RPMI7951 (cell line): ENCODE data around the gene LRRC4C. TPM values are rescaled to one million over a fixed set of nuclear protein-coding genes. Genes with fewer than 3 reads are reported as not detected.

Experiments
- DNase-seq: peaks from one replicate; pipeline ENCODE4 v3.0.0-alpha.2; 2012; ENCODE audit warnings: low read depth
- total RNA-seq: library from RNA; depleted of rRNA; stranded (reverse); fragments of >200 nt; shearing (Covaris generic); gene quantifications from 2 replicates; pipeline ENCODE4 v1.2.3, GENCODE V29; 2014

Gene LRRC4C
- total RNA-seq, 1 experiment from 2014 or later = not detected

DNA sequence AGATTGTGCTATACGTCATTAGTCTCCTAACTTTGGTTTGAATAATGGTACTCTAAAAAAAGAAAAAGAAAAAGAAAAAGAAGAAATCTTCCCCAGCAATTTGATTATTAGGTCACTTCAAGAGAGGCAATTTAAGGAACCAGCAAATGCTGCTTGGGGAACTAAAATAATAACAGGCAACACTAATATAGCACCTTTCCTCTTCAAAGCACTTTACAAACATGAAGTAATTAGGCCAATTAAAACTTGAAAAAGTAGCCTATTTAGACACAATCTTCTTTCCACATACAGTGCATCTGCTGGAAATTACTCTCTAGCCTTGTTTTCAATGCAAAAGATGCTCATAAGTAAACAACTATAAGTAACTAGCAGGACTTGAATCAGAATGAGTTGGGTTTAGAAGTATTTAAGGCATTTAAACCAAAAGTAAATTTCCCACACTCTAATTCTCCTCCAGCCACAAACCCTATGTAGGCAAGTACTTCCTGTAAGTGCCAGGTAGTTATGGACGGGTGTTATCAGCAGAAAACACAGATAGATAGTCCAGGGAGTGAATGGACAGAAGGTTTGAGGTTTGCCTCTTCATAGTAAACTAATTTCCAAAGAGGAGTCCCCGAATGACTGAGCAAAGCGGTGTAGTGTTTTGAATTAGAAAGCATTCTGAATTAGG lies 44.5 kb downstream of the LRRC4C start:
- DNase-seq = no peak

DNA sequence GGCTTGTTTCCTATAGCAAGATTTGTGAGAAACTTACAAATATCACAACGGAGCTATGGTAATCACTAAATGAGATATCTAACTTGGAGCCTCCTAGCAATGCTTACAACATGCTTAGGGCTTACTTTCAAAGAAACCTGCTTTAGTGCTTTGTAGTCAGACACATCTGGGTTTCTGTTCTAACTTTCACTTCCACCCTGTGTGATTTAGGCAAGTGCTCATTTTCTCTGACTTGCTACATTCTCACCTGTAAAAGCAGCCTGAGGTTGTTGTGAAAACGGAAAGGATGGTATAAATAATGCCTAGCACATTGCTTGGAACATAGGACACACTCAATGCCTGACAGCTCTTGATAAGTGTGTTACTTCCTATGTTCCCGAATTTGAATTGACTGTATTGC lies 45.6 kb downstream of the LRRC4C start:
- DNase-seq = no peak

DNA sequence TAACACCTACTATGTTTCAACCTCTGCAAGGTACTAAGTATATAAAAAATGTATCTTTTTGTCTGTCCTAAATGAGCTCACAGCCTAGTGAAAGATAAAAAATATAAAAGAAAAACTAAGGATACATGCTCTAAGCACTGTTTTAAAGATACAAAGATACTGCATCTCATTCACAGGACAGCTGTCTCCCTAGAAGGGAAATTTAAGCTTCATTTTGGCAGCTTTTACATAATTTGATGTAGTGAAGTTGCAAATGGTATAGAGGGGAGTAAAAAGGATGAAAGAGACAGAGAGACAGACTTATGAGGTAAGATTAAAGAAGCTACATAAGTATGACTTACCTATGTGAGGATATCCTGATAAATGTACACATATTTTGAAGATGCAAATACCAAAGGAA lies 53.6 kb downstream of the LRRC4C start:
- DNase-seq = no peak

DNA sequence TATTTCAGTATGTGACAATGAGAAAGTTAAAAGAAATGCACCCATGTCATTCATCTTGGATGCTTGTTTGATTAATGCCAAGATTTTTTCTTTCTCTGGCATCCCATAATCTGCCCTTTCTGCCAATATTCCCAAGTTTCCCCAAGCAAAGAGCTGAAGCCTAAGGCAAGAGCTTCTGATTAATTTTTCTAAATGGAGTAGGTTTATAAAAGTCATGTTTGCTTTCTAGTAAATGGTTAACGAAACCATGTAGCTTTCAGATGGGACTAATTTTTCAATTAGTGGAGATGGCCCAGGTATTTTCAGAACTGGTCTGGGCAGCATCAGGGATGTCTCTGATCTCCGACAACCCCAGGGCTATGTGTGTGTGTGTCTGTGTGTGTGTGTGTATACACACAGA lies 55.3 kb downstream of the LRRC4C start:
- no peak for DNase-seq

DNA sequence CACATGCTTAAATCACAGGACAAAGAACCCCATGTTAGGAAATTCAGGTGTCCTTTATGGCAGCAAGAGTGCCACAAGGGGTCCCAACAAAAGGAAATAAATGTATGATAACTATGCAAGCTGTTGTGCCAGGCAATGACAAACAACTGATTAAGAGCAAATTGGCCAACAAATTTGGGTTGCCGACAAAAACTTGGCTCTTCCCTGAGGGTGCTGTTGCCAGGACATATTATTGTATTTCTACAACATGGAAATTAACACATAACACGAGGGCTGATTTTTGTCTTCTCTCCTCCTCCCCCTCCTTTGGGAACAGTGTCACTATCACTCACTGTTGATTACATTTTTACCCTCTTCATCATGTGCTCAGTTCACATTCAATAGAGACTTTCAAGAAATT lies 56.0 kb downstream of the LRRC4C start:
- DNase-seq = no peak

DNA sequence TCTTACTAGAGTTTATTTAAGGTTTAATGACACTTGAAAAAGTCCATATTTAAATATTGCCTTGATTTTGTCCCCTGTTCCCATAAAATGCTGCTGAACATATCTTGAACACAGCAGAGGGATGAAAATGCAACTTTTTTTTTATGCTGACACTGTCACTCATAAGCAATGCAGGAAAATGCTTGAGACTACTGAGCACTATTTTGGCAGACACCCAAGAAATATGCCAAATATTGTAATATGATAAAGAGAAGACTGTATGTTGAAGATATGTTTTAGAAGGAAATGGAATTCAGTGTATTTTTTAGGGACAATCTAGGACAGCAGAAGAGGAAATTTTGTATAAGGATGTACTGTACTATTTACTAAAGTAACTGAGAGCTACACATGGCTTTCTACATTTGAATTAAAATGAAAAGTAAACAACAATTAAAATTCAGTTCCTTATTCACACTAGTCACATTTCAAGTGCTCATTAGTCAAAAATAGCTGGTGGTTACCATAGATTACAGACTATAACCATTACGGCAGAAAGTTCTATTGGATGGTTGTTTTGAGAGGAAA lies 58.6 kb downstream of the LRRC4C start:
- no peak for DNase-seq

DNA sequence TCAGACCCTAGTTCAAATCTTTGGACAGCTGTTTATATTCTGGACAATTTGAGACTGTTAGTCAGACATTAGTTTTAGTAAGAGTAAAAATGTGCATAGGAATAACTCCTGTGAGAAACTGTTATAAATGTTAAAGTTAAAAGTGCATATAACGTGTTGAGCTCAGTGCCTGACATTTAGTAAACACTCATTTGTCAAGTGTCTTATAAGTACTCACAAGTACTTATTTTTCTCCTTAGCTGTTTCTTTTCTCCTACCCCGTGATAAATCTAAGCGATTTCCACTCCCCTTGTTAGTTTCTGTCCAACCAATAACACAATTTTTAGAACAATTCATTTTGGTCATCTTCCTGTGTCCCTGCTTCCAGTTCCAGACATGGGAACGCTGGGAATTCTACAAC lies 59.3 kb downstream of the LRRC4C start:
- DNase-seq = no peak

DNA sequence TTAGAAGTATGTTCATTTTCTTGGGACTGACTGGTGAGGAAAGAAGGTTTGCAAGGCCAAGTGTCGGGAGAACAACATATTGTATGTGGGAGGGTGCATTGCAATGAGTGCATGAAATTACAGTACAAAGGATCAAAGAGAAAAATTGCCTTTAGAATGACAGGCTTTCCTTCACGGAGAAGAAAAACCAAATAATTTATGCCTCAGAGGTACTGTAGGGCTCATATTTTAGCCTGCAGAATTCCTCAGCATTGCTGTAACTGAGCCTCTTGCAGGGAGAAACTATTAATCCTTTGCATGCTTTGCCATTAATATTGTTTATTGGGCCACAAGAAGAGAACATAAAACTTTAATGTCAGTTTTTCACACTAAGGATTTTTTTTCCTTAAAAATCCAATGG lies 60.1 kb downstream of the LRRC4C start:
- DNase-seq = no peak

DNA sequence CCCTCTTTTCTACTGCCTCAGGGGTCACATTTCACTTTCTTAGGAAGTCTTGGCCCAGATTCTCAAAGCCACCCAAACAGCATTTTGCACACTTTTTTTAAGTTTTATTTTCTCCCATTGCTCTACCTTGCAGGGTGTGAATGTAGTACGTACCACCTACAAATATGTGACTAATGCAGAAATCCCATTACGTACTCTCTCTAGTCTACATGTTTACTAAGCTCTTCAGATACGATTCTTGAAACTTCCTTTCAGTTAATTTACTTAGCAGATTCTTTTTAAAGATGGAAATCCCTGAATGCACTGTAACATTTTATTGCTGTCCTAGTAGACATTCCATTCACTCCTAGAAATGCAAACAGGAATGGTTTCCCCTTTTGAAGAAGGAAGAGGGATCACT lies 61.3 kb downstream of the LRRC4C start:
- DNase-seq = no peak

DNA sequence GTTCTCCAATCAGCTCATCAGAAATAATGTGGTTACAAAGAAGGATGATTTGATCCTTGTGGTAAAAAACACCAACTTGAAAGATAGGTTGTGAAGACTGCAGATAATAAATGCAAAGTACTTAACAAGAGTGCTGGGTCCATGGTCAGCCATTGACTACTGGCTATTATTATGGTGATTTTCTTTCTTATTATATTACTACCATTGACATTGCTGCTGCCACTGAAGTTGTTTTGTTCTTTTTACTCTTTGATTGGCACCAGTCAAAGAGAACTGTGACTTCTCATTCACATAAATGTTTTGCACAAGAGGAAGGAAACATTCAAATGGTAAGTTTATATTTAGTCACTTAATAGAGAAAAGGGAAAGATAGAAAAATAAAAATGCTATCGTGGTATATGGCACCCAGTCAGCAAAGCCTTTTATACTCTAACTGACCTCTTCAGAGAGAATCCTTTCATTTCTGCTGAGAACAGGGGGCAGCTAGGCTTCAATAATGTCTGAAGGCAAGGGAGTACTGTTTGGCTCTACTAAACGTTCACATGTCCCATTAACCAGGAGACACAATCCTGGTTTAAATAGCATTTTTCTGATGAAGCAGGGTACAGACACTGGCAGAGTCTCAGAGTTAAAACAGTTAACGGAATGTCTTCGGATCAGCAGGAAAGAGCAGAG lies 64.8 kb downstream of the LRRC4C start:
- no peak for DNase-seq

DNA sequence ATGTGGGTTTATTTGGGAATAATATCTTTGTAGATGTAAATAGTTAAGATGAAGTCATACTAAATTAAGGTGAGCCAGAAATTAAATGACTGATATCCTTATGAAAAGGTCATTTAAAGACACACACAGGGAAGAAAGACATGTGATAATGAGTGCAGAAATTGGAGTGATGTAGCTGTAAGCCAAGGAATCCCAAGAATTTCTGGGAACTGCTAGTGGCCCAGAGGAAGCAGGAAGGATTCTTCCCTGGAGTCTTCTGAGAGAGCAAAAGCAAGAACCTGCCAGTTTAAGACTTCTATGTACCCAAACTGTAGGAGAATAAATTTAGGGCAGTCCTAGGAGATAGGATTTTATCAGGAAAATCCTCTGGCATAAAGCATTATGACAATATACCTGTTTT lies 66.9 kb downstream of the LRRC4C start:
- DNase-seq = no peak

DNA sequence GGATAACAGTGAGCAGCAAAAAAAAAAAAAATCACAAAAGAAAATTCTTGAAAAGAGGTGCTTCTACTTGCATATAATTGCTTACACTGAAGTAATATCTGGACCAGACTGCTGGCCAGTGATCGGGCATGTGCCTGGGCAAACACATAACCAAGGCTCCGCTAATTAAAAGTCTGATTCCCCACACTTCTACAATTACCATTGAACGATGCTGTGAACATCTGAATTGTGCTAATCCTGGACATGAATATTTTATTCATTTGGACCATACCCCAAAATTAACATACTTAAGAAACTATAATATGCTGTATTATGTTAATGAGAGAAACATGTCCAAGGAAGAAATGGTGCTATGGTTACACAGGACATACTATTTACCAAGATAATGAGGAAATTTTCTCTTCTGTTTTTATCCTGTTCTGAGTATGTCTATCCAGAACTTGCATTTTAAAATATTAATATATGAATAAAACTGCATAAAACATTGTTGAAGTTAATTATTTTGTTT lies 69.8 kb downstream of the LRRC4C start:
- no peak for DNase-seq

DNA sequence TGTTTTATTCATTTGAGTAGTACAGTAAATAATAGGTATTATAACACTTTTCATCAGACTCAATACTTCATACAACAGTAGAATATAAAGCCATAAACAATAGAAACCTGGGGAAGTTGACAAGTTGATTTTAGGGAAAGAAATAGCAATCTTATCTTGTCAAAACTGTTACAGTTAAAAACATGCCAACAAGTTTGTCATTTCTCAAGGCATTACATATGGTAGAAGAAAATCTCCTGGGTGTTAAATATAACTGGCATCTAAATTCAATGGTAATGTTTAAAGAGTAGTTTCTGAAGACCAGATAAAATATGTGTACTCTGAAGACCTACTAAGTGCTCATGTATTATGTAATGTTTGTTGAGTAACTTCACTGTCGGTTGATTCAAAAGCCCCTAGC lies 75.1 kb downstream of the LRRC4C start:
- no peak for DNase-seq

DNA sequence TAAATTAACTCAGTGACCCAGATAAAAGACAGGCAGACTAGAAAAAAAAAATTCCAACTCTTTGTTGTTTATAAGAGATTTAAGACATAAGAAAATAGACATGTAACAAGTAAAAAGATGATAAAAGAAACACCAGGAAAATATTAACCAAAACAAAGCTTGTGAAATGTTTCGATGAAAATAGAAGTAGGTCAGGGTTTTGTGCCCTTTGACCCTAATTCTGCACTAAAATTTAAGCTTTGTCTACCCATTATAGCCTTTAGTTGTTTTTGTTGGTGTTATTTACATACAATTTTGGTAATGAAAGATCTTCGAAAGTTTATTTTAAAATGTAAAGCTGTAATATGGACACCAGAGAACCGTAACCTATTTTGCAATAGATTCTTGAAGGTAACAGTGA lies 75.7 kb downstream of the LRRC4C start:
- no peak for DNase-seq

DNA sequence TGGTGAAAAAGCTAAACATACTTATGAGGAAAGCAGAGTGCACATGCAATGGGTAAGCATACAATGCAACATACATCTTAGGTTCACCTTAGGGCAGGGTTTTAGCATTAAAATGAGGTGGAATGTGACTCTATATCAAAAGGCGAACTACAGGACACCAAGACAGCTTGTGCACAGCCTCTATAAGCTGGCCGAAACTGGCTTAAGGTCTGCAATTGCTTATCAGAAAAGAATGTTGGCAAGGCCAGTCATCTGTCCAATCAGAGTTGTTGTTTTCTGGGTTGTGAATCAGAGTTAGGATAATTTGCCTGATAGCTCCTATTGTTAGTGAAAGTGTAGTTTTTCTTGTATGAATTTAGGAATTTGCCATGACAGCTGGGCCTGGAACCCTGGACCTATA lies 76.5 kb downstream of the LRRC4C start:
- no peak for DNase-seq

DNA sequence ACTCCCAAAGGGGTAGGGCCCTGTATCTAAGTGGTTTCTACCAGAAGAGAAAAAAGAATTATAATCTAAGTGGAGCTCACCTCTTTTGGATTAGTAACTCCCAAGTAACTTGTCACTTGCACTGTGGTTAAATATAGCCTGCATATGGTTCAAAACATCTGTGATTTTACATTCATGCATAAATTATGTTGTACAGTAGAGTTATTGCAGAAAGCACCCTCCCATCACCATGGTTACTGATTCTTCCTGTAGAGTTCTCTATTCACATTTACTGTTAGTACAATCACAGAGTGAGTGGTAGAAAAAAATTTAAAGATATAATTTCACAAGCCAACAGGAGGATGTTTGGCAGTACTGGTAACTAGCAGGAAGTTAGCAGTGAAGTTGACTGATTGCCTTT lies 80.4 kb downstream of the LRRC4C start:
- DNase-seq = no peak

DNA sequence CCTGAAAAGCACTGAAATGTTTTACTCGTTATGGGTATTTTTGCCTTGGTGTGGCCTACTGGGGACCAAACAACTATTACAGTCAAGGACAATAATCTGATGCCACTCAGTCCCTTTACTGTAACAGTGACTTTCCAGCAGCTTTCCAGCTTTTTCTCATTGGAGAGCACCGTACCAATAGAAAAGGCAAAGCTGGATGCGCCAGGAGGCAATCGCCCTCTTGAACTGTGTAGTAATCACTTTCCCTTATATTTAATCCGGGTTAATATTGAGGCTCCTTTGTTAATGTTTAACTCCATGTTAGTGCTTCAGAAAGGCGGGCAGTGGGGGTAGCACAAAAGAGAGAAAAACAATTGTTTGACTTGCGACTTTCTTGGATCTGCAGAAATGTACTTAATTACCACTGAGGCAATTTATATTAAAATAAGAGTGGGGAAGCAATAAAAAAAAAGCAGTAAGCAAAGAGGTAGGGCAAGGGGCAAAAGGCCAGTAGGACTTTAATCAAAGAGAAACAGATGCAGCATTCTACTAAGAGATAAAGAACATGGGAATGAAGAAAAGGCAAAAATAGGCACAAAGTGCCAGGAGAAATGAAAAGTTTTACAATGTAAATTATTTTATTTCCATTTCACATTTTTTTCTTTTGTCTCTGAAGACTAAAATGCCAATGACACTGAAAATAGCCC lies 81.6 kb downstream of the LRRC4C start:
- DNase-seq = no peak

DNA sequence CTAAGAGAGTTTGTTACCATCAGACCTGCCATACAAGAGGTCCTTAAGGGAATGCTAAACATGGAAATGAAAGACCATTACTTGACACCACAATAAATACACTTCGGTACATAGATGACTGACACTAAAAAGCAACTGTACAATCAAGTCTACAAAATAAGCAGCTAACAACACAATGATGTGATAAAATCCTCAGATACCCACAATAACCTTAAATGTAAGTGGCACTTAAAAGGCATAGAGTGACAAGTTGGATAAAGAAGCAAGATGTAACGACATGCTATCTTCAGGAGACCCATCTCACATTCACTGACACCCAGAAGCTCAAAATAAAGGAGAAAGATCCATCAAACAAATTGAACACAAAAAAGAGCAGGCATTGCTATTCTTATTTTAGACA lies 107.6 kb downstream of the LRRC4C start:
- DNase-seq = no peak

DNA sequence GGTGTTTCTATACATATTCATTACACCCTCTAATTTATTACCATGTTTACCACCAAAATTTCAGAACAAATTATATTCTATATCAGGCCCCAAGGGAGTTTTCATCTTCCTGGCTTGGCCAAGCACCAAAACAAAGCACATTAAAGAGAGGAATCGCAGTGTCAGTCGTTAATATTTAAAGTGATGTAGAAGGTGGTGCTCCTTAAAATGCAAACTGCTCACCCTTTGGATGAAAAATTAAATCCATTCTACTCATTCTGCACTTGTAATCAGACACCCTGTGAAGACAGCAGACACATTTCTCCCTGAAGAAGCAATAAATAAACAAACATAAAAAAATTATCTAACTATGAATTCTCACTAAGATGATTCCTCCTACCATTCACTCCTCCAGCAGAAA lies 113.4 kb downstream of the LRRC4C start:
- no peak for DNase-seq

DNA sequence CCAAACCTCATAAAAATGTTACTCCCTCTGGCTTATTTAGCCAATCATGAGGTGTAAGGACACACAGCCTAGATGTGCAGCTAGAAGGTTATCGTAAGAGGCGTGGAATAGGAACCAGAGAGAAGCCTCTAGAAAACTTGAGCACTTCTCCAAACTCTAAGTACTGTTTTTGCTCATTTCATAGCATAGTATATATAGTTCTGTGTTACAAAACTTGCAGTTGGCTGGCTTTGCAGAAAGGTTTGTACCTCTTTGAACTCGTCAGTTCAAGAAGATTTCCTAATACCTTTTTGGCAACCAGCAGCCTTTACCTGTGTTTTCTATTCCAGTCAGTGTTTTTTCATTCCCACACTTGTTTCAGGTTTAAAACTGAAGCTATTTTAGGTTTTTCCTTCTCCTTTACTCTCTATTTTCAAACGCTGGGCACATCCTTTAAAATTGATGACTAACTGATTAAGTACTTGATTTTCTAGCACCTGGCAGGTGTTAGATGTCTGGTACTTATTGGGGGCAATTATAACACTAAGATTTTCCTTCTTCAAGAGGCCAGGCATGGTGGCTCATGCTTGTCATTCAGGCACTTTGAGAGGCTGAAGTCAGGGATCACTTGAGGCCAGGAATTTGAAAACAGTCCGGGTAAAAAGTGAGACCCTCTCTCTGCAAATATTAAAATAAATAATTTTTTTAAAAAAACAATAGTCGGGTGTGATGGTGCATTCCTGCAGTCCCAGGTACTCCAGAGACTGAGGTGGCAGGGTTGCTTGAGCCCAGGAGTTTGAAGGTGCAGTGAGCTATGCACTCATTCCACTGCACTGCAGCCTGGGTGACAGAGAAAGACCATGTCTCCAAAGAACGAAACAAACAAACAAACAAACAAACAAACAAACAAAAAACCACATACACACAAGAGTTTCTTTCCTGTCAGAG lies 125.2 kb downstream of the LRRC4C start:
- DNase-seq = no peak

DNA sequence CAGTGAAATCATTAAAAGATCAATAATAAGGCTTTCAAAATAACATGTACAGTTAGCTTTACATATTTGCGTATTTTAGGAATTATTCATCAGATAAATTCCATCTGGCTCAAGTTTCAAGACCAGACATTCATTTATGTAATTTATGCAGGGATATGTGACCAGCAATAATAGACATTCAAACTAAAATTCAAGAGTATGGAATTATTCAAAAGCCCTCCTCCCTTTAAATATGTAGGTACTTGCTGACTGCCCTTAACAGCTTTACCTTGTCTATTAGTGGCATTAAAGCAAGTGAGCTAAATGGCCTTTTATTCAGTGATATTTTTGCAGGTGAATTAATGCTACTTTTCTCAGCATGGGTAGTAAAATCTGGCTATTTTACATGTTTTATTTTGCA lies 126.1 kb downstream of the LRRC4C start:
- DNase-seq = no peak

DNA sequence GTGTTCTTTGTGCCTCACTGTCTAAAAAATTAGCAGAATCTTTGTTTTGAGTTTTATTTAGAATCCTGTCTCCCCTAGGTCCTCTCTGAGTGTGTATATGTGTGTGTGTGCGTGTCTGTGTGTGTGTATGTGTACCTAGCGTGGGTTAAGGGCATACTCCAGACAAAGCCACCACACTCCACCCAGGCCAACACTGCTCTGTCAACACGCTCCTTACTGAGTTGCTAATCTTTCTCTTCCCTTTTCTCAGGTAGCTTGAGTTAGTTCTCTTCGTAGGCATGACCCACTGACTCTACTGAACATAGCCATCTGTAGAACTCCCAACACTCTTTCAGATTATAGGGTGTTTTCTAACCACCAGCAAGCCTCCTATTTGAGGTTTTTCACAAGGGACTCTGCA lies 131.1 kb downstream of the LRRC4C start:
- no peak for DNase-seq
